IMR-90 (cell line): ENCODE results near the gene ADGRD2.

ENCODE experiments used
- BHLHE40 ChIP-seq: fragments of 150-350 bp; IDR thresholded peaks from 2 replicates; pipeline ENCODE4 v1.6.1; 2016; ENCODE audit warnings: mild to moderate bottlenecking, low read depth, low read length
- CEBPB ChIP-seq: IDR thresholded peaks from 2 replicates; pipeline ENCODE4 v1.6.1; 2012; ENCODE audit warnings: low read depth, low read length, improper control_type of control experiment
- CHD1 ChIP-seq: IDR thresholded peaks from 2 replicates; pipeline ENCODE4 v1.6.1; 2012; ENCODE audit warnings: low read depth, low read length, improper control_type of control experiment
- CTCF ChIP-seq: conservative IDR thresholded peaks from 2 replicates; pipeline ENCODE4 v1.5.1; 2012; ENCODE audit warnings: mild to moderate bottlenecking, low read depth, low read length, improper control_type of control experiment
- ELK1 ChIP-seq: fragments of 150-350 bp; IDR thresholded peaks from 2 replicates; pipeline ENCODE4 v1.6.1; 2016; ENCODE audit warnings: low read depth, mild to moderate bottlenecking, low read length, moderate library complexity, borderline replicate concordance
- FOS ChIP-seq: fragments of 150-350 bp; IDR thresholded peaks from 2 replicates; pipeline ENCODE4 v1.6.1; 2016; ENCODE audit warnings: low read depth, low read length
- MAFK ChIP-seq: IDR thresholded peaks from 2 replicates; pipeline ENCODE4 v1.6.1; 2012; ENCODE audit warnings: low read depth, low read length, improper control_type of control experiment
- MXI1 ChIP-seq: IDR thresholded peaks from 2 replicates; pipeline ENCODE4 v1.6.1; 2012; ENCODE audit warnings: low read depth, mild to moderate bottlenecking, low read length, moderate library complexity, borderline replicate concordance
- POLR2A ChIP-seq: IDR thresholded peaks from 2 replicates; pipeline ENCODE4 v1.6.1; 2012; ENCODE audit warnings: mild to moderate bottlenecking, low read depth, low read length
- RAD21 ChIP-seq: IDR thresholded peaks from 2 replicates; pipeline ENCODE4 v1.6.1; 2012; ENCODE audit warnings: low read length, improper control_type of control experiment
- RCOR1 ChIP-seq: IDR thresholded peaks from 2 replicates; pipeline ENCODE4 v1.6.1; 2012; ENCODE audit warnings: mild to moderate bottlenecking, low read length, improper control_type of control experiment; ENCODE audit not compliant: insufficient replicate concordance
- RFX5 ChIP-seq: IDR thresholded peaks from 2 replicates; pipeline ENCODE4 v1.8.0; 2012; ENCODE audit warnings: low read depth, mild to moderate bottlenecking, low read length, moderate library complexity
- SMC3 ChIP-seq: fragments of 150-350 bp; IDR thresholded peaks from 2 replicates; pipeline ENCODE4 v1.6.1; 2016; ENCODE audit warnings: low read depth, mild to moderate bottlenecking, antibody characterized with exemption, low read length, moderate library complexity
- USF2 ChIP-seq: fragments of 150-350 bp; IDR thresholded peaks from 2 replicates; pipeline ENCODE4 v1.6.1; 2017; ENCODE audit warnings: mild to moderate bottlenecking, antibody characterized with exemption, low read length, low read depth

GRCh38 chr9:124470726-124471125 lies 20.5 kb downstream of the ADGRD2 start:
- no peak for TF ChIP-seq CTCF
- TF ChIP-seq POLR2A = no peak
- TF ChIP-seq SMC3 = no peak
- TF ChIP-seq RFX5 = no peak
- no peak for TF ChIP-seq RAD21
- TF ChIP-seq CEBPB = no peak
- TF ChIP-seq MAFK = no peak
- TF ChIP-seq USF2 = no peak
- TF ChIP-seq RCOR1 = no peak
- TF ChIP-seq MXI1 = no peak
- TF ChIP-seq ELK1 = no peak
- TF ChIP-seq FOS = no peak
- no peak for TF ChIP-seq BHLHE40
- no peak for TF ChIP-seq CHD1
